NK-92 (cell line): Measurements from ENCODE around the gene DIDO1.

Experiments
- DNase-seq: peaks from one replicate; lab custom pipeline; 2025; ENCODE audit not compliant: unreplicated experiment; lab: John Stamatoyannopoulos, UW

DIDO1 gene

DNA sequence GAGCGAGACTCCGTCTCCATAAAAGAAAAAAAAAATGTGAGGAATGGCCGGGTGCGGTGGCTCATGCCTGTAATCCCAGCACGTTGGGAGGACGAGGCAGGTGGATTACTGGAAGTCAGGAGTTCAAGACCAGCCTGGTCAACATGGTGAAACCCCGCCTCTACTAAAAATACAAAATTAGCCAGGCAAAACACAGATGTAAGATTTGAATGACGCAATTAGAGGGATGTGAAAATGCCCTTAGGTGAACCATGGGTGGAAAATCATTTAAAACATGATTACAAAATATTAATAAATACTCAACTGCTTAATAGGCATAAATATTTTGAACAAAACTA is 88.5 kb downstream of the DIDO1 start:
- DNase-seq = no peak

DNA sequence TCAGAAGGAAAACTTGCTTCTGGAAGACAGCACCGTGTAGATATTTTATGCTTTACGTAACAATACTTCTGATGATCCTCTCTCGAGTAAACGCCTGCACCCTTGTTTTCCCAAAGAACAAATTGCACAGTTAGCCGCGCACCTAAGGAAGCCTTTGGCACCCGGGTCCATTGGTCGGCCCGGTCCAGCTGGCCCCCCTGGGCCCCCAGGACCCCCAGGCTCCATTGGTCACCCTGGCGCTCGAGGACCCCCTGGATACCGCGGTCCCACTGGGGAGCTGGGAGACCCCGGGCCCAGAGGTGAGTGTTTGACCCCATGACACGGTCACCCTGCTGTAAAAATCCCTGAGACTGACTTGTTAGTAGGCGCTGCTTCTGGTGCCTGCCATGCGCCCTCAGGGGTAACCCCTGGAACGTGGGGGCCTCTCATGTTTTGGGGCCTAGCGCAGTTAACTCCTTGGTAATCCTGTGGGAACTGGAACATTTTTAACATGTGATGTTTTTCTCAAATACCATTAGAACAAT is 89.3 kb downstream of the DIDO1 start:
- DNase-seq = no peak

DNA sequence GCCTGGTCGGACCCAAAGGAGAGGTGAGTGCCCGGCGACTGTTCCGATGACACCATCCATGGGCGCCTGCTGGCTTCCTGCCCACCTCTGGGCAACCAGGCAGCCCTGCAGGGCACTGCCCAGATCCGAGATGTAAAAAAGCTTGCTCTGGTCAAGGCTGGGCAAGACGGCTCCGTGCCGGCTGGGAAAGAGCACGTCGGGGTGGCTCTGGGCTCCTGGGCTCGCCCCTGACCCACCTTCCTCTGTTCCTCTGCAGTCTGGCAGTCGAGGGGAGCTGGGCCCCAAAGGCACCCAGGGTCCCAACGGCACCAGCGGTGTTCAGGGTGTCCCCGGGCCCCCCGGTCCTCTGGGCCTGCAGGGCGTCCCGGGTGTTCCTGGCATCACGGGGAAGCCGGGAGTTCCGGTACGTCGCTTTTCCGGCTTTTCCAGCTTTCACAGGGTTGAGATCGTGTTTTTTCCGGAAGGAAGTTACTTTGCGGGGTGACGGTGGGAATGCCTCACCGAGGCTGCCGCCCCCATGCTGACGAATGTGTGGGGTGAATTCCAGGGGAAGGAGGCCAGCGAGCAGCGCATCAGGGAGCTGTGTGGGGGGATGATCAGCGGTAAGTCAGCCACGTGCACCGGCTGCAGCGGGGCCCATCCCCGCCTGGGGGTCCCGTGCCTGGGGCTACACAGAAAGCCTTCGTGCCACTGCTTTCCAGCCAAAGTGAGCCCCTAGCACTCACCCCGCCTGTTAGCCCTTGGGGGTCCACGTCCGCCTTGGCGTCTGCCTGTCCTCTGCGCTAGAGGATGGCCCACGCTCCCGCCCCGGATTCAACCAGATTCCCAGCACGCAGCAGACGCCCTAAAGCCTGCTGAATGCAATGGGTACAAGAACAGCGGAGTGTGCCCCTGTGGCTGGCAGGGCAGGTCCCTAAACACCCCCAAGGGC is 90.1 kb downstream of the DIDO1 start:
- DNase-seq = no peak

DNA sequence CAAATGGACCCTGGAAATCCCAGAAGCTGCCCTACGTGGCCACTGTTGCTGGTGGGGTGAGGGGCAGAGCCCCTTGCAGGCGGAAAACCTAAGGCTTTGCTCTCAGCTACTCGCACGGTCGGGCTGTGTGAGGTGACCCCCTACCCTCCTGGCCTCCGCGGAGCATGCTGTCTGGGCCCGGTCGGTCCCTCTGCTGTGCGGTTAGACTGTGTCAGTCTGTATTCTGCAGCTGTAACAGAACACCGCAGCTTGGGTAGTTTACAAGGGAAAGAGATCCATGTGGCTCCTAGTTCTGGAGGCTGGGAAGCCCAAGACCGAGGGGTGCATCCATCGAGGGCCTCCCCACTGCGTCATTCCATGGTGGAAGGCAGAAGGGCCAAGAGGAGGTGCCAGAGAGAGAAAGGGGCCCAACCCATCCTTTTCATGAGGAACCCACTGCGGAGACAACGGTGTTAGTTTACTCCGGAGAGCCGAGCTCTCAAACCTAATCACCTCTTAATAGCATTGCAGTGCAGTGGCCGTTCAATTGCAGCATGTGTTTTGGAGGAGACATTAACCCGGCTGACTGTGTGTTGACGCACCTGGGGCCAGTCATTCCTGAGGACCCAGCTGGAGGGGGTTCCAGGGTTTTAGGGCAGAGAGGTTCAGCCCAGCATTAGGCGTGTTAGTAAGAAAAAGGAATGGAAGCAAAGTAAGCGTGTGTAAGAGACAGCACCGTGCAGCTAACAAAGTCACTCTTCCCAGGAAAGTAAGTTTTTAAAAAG is 91.2 kb downstream of the DIDO1 start:
- no peak for DNase-seq

DNA sequence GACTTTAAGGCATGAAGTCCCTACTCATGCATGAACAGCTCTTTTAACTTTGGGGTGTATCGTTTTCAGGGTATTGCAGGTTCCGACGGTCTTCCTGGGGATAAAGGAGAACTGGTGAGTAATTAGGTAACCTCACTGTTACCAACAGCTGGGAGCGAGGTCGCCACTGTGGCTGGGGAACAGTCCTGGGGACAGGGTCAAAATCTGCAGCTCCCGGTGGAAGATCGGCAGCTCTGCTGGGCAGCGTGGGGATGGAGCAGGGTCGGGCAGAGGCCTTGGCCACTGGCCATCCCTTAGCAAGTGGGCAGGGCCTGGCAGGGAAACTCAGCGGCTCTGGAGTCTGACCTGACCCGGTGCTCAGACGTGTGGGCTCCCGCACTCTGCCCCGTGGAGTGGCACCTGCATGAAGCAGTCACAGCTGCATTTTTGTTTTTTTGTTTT is 93.3 kb downstream of the DIDO1 start:
- no peak for DNase-seq

DNA sequence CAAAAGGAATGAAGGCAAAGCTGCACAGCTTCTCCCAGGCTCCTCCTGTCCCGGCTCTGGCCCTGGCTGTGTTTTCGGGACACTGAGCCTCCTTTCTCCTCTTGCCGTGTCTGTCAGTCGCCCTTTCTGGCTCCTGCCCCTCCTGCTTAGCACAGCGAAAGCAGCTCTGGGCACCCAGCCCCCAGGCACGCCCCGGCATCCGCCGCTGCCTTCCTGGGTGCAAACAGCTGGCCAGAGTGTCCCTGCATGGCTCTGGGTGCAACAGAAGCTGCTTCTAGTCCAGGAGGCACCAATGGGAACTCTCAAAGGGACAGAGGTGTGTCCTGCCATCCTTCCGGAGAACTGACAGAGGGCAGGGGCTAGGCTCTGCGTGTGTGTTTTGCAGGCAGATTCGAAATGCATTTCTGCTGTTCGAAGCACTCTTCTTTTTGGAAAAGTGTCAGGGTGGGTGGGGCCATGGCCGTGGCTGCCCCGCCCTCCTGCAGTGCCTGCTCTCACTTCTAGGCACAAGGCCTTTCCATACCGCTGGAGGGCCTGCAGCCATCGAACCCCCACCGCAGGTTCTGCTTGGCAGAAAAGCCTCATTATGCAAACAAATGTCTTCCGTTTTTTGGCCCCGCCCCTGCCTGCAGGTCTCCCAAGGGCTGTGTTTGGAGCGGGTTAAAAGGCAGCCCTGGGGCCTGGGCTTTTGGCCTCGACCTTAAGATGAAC is 93.9 kb downstream of the DIDO1 start:
- no peak for DNase-seq

DNA sequence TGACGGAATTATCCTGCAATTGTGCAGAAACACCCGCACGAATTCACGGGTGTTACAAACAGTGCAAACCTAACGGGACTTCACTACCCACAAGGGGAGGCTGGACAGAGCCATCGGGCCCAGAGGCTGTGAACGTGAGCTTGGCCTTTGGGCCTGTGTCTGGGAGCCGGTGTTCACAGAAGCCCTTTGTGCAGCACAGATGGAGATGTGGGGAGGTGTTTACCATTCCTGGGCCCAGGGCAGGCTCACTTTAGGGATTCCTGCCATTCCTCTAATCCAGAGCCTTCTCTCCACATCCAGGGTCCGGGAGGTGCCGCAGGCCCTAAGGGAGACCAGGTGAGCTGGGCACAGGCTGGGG is 94.5 kb downstream of the DIDO1 start:
- no peak for DNase-seq

DNA sequence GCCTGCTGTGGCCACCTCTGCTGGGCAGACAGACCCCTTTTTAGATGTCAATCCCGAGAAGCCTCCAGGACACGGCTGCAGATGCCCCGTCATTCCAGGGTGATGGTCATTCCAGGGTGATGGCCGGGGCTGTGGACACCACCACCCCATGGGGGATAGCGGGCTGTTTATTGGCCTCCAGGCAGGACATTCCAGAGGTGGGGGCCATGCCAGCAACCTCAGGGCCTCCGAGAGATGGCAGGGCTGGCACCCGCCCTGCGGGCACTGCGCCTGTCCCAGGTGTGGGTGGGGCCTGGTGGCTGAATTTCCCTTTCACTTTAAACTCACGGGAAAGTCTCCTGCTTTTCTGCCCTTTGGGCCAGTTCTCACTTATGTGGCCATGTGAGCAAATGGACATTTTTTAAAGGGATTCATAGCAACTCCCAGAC is 94.9 kb downstream of the DIDO1 start:
- no peak for DNase-seq

DNA sequence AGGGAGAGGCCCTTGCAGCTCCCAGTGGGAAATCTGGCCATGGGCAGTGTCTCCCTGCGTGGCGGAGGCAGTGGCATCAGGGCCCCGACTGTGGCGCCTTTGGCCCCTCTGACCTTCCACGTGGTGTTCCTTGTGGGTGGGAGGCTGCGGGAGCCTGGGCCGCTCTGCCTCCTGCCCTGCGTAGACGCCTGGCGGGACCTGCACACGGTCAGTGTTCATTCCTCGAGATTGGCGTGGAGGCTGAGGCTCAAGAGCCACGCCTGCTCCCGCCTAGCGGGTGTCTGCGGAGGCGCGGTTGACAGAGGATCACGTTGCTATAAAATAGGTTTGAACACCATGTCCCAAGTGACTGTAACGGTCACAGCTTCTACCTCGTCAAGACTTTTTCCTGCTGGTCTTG is 95.5 kb downstream of the DIDO1 start:
- no peak for DNase-seq

DNA sequence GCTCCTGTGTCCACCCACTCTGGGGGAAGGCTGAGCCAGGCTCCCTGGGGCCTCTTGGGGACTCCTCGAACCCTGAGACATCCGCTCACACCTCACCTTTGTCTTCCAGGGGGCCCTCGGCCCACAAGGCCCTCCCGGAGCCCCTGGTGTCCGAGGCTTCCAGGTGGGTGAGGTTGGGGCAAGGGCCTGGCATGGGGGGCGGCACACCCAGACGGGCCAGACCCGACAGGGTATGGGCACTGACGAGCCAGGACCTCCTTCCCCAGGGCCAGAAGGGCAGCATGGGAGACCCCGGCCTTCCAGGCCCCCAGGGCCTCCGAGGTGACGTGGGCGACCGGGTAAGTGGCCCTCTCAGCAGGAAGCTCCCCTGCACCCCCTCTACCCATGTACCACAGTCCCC is 96.1 kb downstream of the DIDO1 start:
- no peak for DNase-seq

DNA sequence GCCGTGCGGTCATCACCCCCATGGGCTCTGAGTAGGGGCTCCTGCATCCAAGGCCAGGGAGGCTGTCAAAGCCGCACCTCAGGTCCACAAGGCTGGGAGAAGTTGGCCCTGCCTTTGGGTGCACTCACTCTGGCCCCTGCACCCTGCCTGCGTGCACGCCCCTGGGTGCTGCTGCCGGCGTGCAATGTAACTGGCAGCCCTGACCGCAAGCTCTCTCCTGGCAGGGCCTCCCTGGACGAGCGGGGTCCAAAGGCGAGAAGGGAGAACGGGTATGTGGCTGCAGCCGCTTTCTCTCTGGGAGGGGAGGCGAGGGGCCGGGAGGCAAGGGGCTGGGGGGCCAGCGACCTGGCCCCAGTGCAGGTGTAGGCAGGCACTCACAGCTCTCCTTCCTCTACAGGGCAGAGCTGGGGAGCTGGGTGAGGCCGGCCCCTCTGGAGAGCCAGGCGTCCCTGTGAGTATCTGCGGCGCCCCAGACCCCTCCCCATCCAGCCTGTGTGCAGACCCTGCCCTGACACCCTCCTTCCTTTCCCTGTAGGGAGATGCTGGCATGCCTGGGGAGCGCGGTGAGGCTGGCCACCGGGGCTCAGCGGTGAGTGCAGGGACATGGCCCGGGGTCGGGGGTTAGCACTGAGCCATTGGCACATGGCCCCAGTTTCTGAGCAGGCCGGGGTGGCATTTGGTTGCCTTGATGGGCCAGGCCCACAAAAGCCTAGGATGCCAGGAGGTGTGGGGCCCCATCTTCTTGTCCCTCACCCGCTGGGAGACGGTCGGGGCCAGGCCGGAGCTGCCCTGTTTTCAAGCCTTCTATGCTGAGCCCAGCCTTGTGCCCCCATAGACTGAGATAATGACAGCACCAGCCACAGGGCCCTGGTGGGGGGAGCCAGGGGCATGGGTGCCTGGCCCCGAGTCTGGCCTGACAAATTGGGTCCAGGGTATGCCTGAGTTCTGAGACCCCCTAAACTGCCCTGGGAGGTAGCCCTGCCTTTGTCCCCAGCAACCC is 96.8 kb downstream of the DIDO1 start:
- no peak for DNase-seq

DNA sequence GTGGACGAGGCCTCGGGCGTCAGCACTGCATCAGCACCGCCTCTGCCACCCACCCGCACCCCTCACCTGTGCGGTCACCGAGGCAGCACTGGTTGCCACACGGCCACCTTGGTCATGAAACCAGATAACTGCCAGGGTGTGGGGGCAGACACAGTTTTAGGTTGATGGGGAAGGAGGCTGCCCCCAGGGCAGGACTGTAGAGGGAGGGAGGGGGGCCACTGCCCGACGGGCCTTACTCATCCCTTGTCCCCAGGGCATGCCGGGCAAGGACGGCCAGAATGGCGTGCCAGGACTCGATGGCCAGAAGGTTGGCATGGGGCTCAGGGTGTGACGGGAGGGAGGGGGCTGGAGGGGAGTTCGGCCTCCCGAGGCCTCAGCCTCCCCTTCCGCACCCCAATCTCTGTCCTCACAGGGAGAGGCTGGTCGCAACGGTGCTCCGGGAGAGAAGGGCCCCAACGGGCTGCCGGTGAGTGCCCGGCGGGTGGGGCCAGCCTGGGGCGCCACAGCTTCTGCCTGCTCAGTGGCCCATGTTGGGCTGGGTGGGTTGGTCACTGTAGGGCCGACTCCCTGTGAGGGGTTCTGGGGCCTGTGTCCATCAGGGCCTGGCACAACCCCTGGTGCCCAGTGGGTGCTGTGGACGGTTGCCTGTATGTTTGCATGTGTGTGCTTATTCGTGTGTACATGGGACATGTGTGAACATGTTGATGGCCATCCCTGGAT is 97.6 kb downstream of the DIDO1 start:
- no peak for DNase-seq

DNA sequence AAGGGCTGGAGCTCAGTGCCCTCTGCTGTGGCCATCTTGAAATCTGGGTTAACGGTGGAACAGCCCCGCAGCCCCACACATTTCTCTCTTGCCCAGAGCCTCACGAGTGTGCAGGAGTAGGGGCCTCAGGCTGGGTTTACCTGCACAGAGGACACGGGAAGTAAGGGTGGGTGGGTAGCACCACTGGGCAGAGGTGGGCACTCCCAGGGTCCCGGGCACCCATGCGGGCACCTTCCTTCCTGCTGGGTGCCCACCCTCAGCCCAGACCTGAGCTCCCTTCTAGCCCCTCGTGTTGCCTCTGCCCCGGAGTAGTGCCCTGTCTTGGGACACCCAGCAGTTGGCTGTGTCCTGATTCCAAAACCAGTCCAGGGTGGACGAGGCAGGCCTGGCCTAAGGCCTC is 98.3 kb downstream of the DIDO1 start:
- DNase-seq = no peak
